ENCODE results near the gene AUP1. TPM values are rescaled to one million over a fixed set of nuclear protein-coding genes. Genes with fewer than 3 reads are reported as not detected.

The AUP1 gene
- total RNA-seq, 1 experiment from 2014 or later: 145 TPM

- peaks cover 26% of the 10 kb centered on the region for H3K4me1 Mint-ChIP-seq (ENCODE audit: low read depth, unreplicated experiment)
- peak overlapping the region; percentile 58 for H3K4me3 Mint-ChIP-seq (ENCODE audit: low read depth, unreplicated experiment)
- BruUV-seq (replicated peaks): no TSS peak
- H3K27me3 Mint-ChIP-seq (ENCODE audit: unreplicated experiment): peaks cover 15% of the 10 kb centered on the region
- peak overlapping the region; percentile 33 for H3K27ac Mint-ChIP-seq (ENCODE audit: unreplicated experiment)
- CTCF ChIA-PET: no interaction called here
- DNase-seq: peak; percentile 28
- no peak for TF ChIP-seq CTCF (IDR thresholded peaks at IDR 0.05; ENCODE audit: unreplicated experiment)
- H3K36me3 Mint-ChIP-seq (ENCODE audit: insufficient read depth, unreplicated experiment): peaks cover 36% of the 10 kb centered on the region
- H3K9me3 Mint-ChIP-seq (ENCODE audit: low read depth, unreplicated experiment): no peaks in the 10 kb centered on the region
- intact Hi-C loops (cut with micrococcal nuclease; ENCODE audit: unreplicated experiment): no loop called here
Measured at GRCh38 chr2:74497777-74498499, 31.6 kb downstream of the AUP1 start.

GRCh38 chr2:74496997-74497776 lies 32.3 kb downstream of the AUP1 start:
- no peak overlapping the region for H3K27ac Mint-ChIP-seq (ENCODE audit: unreplicated experiment)
- H3K4me3 Mint-ChIP-seq (ENCODE audit: low read depth, unreplicated experiment): peak overlapping the region; percentile 58
- CTCF ChIA-PET: interaction anchor here (0.6 kb wide), 1 partner anchor 17 kb away, joined by 8 read pairs; no protein-coding TSS in a partner anchor
- peaks cover 36% of the 10 kb centered on the region for H3K36me3 Mint-ChIP-seq (ENCODE audit: insufficient read depth, unreplicated experiment)
- no TSS peak for BruUV-seq (replicated peaks)
- no peaks in the 10 kb centered on the region for H3K9me3 Mint-ChIP-seq (ENCODE audit: low read depth, unreplicated experiment)
- TF ChIP-seq CTCF (IDR thresholded peaks at IDR 0.05; ENCODE audit: unreplicated experiment): no peak
- H3K4me1 Mint-ChIP-seq (ENCODE audit: low read depth, unreplicated experiment): peaks cover 24% of the 10 kb centered on the region
- peaks cover 15% of the 10 kb centered on the region for H3K27me3 Mint-ChIP-seq (ENCODE audit: unreplicated experiment)
- no peak for DNase-seq
- intact Hi-C loops (cut with micrococcal nuclease; ENCODE audit: unreplicated experiment): no loop called here

GRCh38 chr2:74495440-74495839 lies 34.1 kb downstream of the AUP1 start:
- CTCF ChIA-PET: no interaction called here
- H3K27ac Mint-ChIP-seq (ENCODE audit: unreplicated experiment): no peak overlapping the region
- intact Hi-C loops (cut with micrococcal nuclease; ENCODE audit: unreplicated experiment): no loop called here
- no peak for DNase-seq
- TF ChIP-seq CTCF (IDR thresholded peaks at IDR 0.05; ENCODE audit: unreplicated experiment): no peak
- no peaks in the 10 kb centered on the region for H3K9me3 Mint-ChIP-seq (ENCODE audit: low read depth, unreplicated experiment)
- H3K4me1 Mint-ChIP-seq (ENCODE audit: low read depth, unreplicated experiment): peaks cover 11% of the 10 kb centered on the region
- H3K27me3 Mint-ChIP-seq (ENCODE audit: unreplicated experiment): peaks cover 15% of the 10 kb centered on the region
- H3K36me3 Mint-ChIP-seq (ENCODE audit: insufficient read depth, unreplicated experiment): peaks cover 30% of the 10 kb centered on the region
- no TSS peak for BruUV-seq (replicated peaks)
- no peak overlapping the region for H3K4me3 Mint-ChIP-seq (ENCODE audit: low read depth, unreplicated experiment)

GRCh38 chr2:74493546-74493945 lies 36.0 kb downstream of the AUP1 start:
- peaks cover 16% of the 10 kb centered on the region for H3K4me1 Mint-ChIP-seq (ENCODE audit: low read depth, unreplicated experiment)

More at GRCh38 chr2:74493546-74493945, 36.0 kb downstream of the AUP1 start:
- peaks cover 9% of the 10 kb centered on the region for H3K27me3 Mint-ChIP-seq (ENCODE audit: unreplicated experiment)
- intact Hi-C loops (cut with micrococcal nuclease; ENCODE audit: unreplicated experiment): no loop called here
- H3K4me3 Mint-ChIP-seq (ENCODE audit: low read depth, unreplicated experiment): no peak overlapping the region
- no peak for DNase-seq
- BruUV-seq (replicated peaks): no TSS peak
- H3K9me3 Mint-ChIP-seq (ENCODE audit: low read depth, unreplicated experiment): no peaks in the 10 kb centered on the region
- no peak overlapping the region for H3K27ac Mint-ChIP-seq (ENCODE audit: unreplicated experiment)
- peaks cover 23% of the 10 kb centered on the region for H3K36me3 Mint-ChIP-seq (ENCODE audit: insufficient read depth, unreplicated experiment)
- no peak for TF ChIP-seq CTCF (IDR thresholded peaks at IDR 0.05; ENCODE audit: unreplicated experiment)
- CTCF ChIA-PET: no interaction called here
